Fibroblast of pulmonary artery (primary cell): Measurements from ENCODE around the gene SHISA3.
"Not testable (repeated sequence)": the region's sequence is repeated elsewhere in the genome, so short reads cannot be mapped to it uniquely, and the experiment has no call there.

Experiments used
- DNase-seq: peaks from one replicate; pipeline ENCODE4 v3.0.0-alpha.2; 2010; ENCODE audit warnings: low read depth
- H3K4me3 ChIP-seq: replicated peaks from 2 replicates; pipeline ENCODE4 v1.5.1; 2011; ENCODE audit warnings: low read depth, mild to moderate bottlenecking, control low read depth, low read length, moderate library complexity
- TF ChIP-seq, protein P1 (sequence below): IDR thresholded peaks from 2 replicates; pipeline ENCODE4 v1.5.1; 2011; ENCODE audit warnings: mild to moderate bottlenecking, control low read depth, low read length, inconsistent platforms; ENCODE audit errors: missing control alignments

Gene SHISA3

GRCh38 chr4:42369489-42369888 is 27.8 kb upstream of the SHISA3 start:
- H3K4me3 ChIP-seq: no peak overlapping the region
- TF ChIP-seq, protein P1, sequence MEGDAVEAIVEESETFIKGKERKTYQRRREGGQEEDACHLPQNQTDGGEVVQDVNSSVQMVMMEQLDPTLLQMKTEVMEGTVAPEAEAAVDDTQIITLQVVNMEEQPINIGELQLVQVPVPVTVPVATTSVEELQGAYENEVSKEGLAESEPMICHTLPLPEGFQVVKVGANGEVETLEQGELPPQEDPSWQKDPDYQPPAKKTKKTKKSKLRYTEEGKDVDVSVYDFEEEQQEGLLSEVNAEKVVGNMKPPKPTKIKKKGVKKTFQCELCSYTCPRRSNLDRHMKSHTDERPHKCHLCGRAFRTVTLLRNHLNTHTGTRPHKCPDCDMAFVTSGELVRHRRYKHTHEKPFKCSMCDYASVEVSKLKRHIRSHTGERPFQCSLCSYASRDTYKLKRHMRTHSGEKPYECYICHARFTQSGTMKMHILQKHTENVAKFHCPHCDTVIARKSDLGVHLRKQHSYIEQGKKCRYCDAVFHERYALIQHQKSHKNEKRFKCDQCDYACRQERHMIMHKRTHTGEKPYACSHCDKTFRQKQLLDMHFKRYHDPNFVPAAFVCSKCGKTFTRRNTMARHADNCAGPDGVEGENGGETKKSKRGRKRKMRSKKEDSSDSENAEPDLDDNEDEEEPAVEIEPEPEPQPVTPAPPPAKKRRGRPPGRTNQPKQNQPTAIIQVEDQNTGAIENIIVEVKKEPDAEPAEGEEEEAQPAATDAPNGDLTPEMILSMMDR: no peak

DNA sequence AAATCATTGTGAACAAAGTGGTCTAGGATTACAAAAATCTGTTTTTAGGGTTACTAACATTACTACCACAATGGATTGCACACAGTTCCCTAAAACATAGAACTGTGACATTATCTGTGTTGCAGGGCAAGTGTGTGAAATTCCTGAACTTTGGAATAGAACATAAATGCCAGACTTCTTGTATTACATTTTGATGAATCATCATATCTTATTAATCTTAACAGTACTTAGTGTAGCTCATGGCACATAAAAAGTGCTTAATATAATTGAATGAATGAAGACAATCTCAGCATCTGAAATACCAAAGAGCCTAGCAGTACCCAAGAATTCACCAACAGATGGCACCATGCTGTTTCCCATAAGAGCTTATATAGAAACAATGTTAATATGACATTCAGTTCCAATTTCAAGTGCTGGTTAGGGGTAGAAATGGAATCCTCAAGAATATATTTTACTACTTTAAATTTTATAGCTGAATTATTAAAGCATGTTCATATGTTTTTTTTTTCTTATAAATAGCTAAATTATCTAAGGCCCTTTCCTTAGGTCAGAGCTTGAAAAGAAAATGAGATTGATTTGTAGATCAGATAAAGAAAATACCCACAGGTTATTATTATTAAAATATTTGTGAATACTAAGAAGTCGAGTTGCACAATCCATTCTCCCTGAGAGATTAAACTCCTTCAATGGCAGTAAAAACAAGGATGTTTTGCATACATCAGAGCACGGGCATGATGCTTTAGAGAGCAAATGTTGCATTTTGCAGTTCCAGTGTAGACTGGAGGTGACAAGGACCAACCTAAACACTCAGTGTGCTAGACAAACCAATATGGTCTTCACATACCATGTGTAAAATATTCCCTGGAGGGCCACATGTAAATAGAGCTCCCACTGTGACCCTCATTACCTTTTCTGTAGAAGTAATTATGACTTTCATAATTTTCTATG is 25.7 kb upstream of the SHISA3 start:
- DNase-seq: peak; percentile 88
- TF ChIP-seq, protein P1: peak; percentile 77
- no peak overlapping the region for H3K4me3 ChIP-seq

More at GRCh38 chr4:42369489-42369888, 27.8 kb upstream of the SHISA3 start:
- no peak for DNase-seq

DNA sequence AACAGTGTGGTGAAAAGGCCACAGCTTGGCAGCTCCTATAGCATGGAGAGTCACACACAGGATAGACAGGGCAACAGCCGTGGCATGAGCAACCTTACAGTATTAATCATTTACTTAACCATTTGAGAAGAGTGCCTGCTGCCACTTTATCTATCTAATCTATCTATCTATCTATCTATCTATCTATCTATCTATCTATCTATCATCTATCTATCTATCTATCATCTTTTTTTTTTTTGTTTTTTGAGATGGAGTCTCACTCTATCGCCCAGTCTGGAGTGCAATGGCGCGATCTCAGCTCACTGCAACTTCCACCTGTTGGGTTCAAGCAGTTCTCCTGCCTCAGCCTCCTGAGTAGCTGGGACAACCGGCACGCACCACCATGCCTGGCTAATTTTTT is 25.0 kb upstream of the SHISA3 start:
- DNase-seq, H3K4me3 ChIP-seq: not testable (repeated sequence)

DNA sequence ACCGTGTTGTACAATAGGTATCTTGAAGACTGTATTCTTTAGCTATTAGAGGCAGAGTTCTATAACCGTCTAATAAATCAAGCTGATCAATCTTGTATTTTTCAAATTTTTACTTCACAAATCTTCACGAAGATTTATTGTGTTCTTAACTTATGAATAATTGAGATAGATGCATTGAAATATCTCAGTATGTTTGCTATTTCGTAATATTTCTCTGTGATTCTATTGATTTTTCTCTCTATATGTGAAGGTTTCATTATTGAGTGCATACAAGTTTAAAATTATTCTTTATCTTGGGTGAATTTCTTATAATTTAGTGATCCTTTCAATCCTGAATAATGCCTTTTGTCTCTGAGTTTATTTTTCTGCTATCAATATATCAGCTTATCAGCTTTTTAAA is 19.8 kb upstream of the SHISA3 start:
- H3K4me3 ChIP-seq: no peak overlapping the region
- no peak for DNase-seq
- TF ChIP-seq, protein P1: no peak

GRCh38 chr4:42381666-42382065 is 15.6 kb upstream of the SHISA3 start:
- no peak overlapping the region for H3K4me3 ChIP-seq
- DNase-seq: no peak
- TF ChIP-seq, protein P1: no peak

DNA sequence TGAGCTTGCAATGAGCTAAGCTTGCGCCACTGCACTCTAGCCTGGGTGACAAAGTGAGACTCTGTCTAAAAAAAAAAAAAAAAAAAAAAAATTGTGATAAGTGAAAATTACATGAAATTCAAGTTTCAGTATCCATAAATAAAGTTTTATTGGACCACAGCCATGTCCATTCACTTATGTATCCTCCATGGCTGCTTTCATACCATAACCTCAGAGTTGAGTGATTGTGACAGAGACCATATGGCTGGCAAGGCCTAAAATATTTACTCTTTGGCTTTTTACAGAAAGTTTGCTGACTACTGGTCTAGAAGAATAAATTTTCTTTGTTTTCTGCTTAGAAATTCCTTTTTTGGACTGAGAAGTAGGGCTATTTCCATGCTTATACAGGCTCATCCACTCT is 11.8 kb upstream of the SHISA3 start:
- TF ChIP-seq, protein P1: no peak
- DNase-seq: no peak
- H3K4me3 ChIP-seq: no peak overlapping the region

DNA sequence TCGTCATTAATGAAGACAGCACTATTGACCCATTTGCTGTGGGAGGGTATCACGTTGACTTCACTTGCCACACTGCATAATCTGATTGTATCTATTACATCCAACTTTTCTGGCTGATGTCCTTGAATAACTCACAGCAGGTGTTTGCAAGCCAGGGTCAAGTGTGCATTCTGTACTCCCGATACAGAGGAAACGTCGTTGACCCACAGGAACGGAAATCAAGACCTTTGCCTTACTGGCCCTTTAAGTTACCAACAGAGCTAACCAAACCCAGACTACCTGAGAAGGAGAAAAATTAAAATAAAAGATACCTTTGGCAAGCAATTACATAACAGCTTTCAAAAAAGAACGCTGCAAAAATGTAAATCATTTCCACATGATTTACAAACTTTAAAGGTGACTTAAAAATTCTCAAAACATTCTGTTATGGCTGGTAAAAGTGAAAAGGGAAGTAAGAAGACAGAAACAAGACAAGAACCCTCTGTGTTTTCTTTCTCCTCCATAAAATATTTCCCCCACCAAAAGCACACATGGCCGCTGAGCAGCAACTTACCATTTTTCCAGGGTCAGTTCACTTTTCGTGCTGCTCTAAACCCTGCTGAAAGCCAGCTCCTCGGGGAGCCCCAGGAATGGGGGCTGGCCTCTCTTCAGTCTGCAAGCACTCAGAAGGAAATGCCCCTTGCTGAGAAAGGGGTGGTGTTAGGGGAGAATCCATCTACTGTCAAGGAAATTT is 6.5 kb upstream of the SHISA3 start:
- DNase-seq: no peak
- H3K4me3 ChIP-seq: no peak overlapping the region
- TF ChIP-seq, protein P1: no peak
